Measurements from ENCODE around the gene RHOXF2B.
"Not testable (repeated sequence)": the region's sequence is repeated elsewhere in the genome, so short reads cannot be mapped to it uniquely, and the experiment has no call there.

Gene RHOXF2B

DNA sequence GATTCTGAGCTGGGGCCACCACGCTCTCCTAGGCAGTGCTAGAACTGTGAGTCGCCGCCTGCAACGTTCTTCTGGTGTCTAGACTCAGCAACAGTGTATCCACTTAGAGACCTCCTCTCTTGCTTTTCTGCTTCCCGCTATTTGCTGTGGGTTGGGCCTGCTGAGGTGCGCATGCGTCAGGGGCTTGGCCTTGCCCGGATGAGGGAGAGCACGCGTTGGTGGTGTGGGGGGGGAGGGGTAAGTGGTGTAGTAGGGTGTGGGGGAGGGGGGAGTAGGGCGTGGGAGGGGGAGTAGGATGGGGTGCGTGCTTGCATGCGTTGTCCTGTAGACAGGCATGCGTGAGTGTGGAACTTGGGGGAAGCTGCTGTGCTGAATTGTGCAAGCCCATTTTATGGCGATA is at the start of gene RHOXF2B:
Gene RHOXF2B, minus strand, starts transcription at position 101 of the 400 bp plus-strand sequence. CDS start 138 bp downstream, outside the sequence.
- DNase-seq (ENCODE audit: low read depth), result not testable (repeated sequence)

DNA sequence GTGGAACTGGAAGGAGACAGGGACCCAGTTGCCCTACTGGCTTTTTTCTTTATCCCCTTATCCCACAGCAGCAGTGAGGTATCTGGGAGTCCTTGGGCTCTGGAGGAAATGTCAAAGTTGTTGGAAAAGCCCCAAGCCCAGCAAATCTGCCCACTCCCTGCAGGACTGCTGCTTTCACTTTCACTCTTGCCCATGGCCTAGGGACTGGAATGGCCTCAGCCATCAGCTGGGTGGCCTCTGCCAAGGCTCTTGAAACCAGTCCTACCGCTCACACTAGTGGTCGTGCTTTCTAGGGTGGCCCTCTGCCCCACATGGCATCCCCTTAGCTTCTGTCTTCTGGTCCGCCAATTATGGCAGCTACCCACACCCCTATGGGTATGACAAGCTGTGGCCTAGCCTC is 48.0 kb upstream of the RHOXF2B start:
- DNase-seq (ENCODE audit: low read depth), result no peak

DNA sequence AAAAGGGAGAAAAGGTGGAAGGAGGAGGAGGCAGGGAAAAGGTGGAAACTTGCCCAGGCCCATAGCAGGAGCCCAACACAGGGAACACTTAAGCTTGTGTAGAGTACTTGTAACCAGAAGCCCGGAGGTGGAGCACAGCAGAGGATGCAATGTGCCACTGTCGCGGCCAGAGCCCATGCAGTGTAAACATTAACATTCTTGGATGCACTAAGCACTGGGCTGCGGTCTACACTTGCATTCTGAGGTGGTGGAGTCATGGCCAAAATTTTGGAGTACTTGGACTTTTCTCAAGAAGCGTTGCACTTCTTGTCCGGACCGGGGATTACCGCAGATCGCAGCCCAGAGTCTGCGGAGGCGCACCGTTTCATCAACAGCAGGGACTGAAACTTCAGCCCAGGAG is 42.7 kb upstream of the RHOXF2B start:
- peak; percentile 34 for DNase-seq (ENCODE audit: low read depth)

DNA sequence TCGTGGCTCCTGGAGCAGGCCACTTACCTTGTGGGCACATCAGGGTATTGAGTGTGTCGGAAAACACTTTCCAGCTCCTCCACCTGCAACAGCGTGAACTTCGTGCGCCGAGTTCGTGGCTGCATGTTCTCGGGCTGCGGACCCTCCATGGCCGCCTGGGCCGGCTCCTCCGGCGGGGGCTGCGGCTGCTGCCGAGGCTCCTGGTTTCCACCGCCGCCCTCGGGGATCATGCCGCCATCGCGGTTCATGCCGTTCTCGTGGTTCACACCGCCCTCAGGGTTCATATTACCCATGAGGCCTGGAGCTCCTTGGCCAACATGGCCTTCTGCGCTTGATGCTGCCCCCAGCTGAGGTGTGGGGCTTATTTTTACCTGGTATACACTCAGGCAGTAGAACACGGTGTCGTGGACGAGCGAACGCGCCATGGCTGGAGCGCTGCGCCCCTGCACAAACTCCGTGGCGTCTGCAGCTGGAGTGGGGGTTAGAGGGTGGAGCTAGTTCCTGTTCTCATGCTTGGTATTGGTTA is 38.0 kb upstream of the RHOXF2B start, which contains the start of gene RHOXF1:
Gene RHOXF1, minus strand, starts transcription at position 476 of the 526 bp plus-strand sequence. Its CDS starts 51 bp downstream, at position 425.
- no peak for DNase-seq (ENCODE audit: low read depth)

DNA sequence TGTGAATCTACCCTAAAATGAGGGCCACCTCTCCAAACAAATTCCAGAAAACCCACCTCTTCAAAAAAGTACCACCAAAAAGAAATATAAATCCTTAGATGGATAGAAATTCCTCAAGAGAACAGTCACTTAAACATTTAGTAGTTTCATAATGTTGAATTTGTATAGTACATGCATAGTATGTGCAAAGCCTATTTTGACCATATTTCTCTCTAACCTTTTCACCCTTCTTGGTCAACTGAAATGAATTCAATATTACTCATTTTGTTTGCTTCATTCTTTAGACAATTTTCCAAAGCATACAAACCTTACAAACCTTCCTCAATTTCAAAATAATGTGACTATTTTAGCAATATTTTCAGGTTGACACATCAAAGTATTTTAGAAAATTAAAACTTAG is 34.1 kb upstream of the RHOXF2B start:
- no peak for DNase-seq (ENCODE audit: low read depth)

DNA sequence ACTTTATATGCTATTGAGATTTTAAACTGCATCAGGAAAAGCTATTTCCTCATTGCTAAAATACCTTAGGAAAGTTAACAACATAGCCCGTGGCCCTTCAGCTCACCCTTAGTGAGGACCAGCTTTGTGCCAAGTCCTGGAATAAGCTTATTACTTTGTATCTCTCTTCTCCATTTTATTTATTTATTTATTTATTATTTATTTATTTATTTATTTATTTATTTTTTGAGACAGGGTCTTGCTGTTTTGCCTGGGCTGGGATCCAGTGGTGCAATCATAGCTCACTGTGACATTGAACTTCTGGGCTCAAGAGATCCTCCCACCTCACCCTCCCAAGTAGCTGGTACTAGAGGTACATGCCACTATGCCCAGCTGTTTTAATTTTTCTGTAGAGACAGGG is 31.9 kb upstream of the RHOXF2B start:
- no peak for DNase-seq (ENCODE audit: low read depth)

DNA sequence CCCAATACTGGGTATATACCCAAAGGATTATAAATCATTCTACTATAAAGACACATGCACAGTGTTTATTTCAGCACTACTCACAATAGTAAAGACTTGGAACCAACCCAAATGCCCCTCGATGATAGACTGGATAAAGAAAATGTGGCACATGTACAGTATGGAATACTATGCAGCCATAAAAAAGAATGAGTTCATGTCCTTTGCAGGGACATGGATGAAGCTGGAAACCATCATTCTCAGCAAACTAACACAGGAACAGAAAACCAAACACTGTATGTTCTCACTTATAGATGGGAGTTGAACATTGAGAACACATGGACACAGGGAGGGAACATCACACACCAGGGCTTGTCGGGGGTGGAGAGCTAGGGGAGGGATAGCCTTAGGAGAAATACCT is 27.2 kb upstream of the RHOXF2B start:
- DNase-seq (ENCODE audit: low read depth), result not testable (repeated sequence)

DNA sequence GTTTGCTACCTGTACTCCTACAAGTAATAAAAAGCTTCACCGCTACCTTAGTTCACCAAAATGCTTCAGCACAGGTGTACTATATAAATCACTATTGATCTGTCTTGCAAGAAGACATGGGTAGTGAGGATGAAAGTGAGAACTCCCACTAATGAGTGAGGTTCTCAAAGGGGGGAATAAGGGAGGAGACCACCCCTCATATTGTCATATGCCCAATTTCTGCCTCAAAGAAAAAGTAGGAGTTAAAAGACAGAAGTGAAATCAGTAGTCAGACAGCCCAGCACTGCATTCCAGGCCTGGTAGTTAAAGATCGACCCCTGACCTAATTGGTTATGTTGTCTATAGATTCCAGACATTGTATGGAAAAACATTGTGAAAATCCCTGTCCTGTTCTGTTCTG is 23.6 kb upstream of the RHOXF2B start:
- DNase-seq (ENCODE audit: low read depth), result not testable (repeated sequence)

DNA sequence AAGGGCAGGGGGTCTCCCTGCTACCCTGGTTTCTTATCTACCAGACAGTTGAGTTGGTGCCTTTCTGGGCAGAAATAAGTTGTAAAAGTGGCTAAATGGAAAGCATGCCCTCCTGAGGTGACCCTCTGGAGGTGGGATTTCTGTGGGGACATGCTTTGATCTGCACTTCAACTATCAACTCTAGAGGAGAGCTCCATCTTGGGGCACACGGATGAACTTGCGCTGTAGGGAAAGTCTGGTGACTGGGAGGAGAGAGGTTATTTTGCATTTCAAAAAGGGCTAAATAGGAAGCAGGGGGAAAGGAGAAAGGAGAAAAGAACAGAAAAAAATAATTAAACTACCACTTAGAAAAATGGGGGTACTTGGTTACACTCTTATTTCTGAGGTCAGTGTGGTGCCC is 12.7 kb upstream of the RHOXF2B start:
- DNase-seq (ENCODE audit: low read depth), result no peak

DNA sequence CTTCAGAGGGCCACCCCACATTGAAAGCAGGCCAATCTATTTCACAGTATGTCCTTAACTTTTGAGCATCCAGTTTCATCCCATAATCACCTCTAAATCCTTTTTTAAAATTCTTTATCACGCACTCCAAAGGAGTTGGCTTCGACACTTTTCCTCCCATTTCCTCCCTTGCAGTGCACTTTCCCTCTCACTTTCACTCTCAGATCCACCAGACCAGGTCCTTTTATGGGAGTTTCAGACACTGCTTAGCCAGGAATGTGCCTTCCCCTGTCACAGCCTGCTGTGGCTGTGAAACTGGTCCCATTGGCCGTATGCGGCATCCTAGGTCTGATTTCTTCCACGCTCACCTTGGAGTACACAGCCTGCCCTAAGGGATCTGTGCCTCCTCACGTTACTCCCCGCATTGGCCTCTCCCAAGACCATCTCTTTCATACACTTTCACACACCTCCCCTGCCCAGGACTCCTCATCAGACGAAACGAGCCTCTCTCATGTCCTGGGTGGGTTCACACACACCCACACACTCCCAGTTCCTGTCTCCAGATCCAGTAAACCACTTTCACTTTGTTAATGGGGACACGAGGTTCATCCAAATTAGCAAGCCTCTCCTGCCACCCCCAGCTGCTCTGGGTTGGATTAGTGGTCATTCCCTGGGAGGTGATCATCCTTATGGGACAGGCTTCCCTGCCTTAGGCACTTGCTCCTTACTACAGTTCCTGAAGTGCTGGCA is 10.0 kb upstream of the RHOXF2B start:
- no peak for DNase-seq (ENCODE audit: low read depth)

DNA sequence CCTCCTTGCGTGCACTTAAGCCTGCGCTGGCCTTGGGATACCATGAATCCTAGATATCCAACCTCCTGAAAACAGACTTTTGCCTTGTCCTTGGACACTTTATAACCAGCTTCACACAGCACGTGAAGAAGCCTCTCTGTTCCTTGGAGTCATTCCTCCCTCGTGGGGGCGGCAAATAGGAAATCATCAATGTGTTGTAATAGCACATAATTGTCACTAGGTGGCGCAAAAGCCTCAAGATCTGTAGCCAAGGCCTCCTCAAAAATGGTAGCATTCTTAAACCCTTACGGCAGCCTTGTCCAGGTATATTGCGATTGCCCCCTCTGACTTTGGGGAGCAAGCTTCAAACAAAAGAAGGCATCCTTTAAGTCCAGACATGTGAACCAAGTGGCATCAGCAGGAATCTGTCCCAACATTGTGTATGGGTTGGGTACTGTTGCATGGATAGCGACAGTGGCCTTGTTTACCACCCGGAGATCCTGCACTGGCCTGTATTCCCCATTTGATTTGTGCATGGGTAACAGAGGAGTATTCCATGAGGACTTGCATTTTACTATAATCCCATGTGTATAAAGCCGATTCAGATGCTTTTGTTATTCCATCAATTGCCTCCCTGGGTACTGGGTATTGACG is 8.2 kb upstream of the RHOXF2B start:
- not testable (repeated sequence) for DNase-seq (ENCODE audit: low read depth)

DNA sequence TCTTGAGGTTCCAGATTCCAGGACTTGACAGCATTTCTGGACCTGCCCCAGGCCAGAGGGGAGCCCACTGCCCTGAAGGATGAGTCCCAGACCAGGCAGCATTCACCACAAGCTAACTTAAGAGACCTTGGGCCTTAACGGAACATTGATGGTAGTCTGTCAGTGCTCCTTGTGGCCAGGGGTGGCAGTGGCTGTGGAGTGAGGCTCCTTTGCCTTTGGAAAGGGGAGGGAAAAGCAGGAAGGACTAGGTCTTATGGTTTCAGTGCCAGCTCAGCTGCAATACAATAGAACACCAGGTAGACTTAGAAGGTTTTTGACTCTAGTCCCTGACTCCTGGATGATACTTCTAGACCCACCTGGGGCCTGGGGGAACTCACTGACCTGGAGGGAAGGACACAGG is 11.3 kb downstream of the RHOXF2B start:
- DNase-seq (ENCODE audit: low read depth), result not testable (repeated sequence)

DNA sequence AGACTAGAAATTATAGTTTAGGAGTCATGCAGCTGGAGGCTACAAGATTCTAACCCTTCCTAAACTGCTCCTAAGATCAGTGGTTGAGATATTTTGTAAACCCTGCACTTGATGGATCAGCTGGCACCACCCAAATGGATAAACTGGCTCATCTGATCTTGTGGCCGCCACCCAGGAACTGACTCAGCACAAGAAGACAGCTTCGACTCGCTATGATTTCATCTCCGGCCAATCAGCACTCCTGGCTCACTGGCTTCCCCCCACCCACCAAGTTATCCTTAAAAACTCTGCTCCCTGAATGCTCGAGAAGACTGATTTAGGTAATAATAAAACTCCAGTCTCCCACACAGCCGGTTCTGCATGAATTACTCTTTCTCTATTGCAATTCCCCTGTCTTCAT is 34.8 kb downstream of the RHOXF2B start:
- not testable (repeated sequence) for DNase-seq (ENCODE audit: low read depth)

DNA sequence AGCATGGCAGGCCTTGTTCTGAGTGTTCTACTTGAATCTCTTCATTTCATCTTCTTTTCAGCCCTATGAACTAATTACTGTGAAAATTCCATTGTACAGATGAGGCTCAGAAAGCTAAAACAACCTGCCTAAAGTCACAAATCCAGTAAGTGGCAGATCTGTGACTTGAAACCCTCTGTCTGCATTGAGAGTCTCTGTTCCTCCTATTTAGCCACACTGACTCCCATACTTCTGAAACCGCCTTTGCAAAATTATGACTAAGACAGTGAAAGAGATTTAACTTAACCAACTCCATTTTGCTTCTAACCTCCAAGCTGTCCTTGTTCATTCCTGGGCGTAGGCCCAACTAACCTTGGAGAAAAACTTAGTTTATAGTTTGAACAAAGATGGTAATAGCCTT is 35.2 kb downstream of the RHOXF2B start:
- not testable (repeated sequence) for DNase-seq (ENCODE audit: low read depth)

DNA sequence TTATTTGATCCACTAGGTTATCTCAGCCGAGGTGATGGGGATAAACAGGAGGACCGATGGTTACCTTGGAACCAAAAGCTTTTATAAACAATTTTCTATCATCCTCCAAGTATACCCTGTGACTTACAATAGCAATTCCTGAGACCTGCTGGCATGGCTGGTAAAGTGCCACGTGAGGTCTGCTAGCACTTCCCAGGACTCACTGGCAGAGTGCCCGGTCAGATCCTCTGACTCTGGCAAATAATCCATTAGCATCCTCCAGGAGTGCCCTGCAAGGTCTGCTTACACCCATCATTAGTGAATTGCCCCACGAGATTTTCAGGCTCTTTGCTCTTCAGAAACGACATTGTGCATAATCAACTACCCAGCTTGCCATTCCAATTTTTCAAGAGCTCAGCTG is 37.3 kb downstream of the RHOXF2B start:
- DNase-seq (ENCODE audit: low read depth), result not testable (repeated sequence)

DNA sequence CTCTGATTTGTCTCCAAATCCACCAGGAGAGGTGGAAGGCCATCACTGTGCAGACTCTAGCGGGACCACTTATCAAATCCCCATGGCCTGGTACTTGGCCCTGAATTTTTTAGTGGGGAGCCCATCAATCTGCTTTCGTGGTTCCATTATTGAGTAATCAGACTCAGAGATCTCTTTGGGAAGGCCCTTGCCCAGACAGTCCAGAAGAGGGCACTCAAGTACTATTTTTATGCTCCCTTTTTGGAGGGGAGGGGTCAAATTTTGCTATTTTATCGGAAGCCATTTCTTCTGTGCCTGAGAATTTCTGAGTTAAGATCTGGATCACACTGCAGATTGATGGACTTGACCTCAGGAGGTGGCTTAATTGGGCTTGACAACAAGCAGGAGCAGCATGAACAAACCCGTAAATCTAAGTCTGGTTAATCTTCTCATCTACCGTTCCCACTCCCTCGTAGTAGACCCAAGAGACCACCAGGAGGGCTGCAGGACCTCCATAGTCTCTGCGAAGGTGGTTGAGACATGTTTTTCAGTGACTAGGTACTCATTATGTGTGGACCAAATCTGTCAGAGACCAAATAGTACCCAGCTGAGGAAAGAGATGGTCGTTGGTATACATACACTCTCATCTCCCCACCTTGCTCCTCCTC is 38.3 kb downstream of the RHOXF2B start:
- not testable (repeated sequence) for DNase-seq (ENCODE audit: low read depth)

DNA sequence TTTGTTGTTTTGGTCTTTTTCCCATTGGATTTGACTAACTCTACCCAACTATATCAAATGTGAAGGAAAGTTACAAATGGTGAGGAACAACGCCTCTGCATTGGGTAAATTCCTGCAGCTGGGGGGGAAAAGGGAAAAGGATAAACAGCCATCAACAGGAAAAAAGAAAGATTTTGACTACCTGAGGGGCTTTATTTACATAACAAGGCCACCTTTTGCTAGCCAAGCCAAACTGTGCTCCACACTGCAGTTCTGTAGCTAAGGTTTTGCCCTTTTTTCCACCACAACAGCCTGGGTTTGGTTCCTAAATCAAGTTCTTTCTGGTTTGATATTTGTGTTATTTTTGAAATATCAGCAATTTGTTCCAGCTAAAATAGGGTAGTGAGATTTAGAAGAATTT is 40.8 kb downstream of the RHOXF2B start:
- DNase-seq (ENCODE audit: low read depth), result no peak

DNA sequence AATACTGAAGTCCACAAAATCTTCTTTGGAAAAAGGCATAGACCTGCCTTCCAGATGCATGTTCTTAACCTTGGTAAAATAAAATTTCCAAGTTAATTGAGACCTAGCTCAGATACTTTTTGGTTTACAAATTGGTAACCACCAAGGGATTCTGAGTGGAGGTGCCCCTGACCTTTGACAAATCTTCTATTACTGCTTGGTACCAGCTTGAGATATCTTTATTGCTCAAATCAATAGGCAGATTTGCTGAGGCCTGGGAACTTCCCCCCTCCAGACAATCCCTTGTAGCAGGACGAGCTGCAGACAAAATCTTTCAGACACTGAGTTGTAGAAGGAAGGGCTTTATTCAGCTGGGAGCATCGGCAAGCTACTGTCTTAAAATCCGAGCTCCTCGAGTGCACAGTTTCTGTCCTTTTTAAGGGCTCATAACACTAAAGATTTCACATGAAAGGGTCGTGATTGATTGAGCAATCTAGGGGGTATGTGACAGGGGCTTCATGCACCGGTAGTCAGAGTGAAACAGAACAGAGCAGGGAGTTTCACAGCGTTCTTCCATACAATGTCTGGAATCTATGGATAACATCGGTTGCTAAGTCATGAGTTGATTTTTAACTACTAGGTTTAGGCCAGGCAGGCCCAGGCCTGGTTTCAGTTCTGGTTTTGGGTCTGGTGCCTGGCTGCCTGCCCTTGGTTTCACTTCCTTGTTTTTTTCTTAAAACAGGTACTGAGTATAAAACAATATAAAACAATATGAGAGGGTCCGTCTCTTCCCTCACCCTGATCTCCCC is 41.8 kb downstream of the RHOXF2B start:
- DNase-seq (ENCODE audit: low read depth), result not testable (repeated sequence)

DNA sequence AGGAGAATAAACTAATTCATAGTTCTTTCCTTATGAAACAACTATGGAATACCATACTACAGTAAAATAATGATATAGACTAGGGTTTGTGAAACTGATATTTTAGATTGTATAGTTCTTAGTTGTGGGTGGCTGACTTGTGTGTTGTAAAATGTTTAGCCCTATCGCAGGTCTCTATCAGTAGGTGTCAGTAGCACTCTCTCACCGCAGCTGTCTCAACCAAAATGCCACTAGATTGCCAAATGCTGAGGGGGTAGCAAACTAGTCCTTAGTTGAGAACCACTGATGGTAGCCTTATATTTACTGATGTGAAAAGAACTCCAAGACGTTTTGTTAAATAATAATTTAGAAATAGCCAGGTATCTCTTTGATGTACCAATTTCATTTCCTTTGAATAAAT is 48.1 kb downstream of the RHOXF2B start:
- no peak for DNase-seq (ENCODE audit: low read depth)

DNA sequence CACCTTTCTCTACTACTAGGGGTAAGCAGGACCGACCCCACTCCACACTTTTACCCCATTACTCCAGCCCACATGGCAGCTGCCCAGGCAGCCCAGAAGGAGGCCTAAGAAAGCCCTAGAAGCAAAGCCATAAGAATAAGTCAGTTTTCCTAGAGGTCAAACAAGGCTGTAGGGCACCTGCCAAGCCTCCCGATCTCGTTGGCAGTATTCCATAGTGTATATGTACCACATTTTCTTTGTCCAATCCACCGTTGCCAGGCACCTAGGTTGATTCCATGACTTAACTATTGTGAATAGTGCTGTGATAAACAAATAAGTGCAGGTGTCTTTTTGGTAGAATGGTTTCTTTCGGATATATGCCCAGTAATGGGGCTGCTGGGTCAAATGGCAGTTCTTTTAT is 54.2 kb downstream of the RHOXF2B start:
- DNase-seq (ENCODE audit: low read depth), result no peak

DNA sequence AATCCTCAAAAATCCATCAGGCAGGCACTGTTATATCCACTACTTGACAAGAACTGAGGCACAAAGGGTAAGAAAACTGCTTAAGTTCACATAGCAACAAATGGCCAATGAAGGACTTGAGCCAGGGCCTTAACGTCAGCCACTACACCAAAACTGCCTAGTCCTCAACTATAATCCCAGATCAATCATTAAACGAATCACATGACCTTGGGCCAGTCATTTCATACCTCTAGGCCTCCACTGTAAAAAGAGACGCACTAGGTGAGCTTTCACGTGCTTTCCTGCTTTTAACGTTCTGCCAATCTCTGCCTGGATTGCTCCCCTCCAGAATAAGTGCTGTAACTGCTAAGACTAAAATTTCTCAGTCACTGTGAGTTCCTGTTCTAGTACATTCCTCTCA is 54.7 kb downstream of the RHOXF2B start:
- no peak for DNase-seq (ENCODE audit: low read depth)
